Measurements from ENCODE around the gene SMPD3. TPM values are rescaled to one million over a fixed set of nuclear protein-coding genes. Genes with fewer than 3 reads are reported as not detected.
A peak's percentile ranks its signal among the peaks of the same experiment; 100 is the strongest.

SMPD3 gene
- total and polyA plus RNA-seq, 2 donors (not counting 3 experiments of a cell fraction or from before 2014, with no cell fraction given): not detected

- intact Hi-C loops (cut with micrococcal nuclease): no loop called here
- no peak overlapping the region for H3K9ac ChIP-seq (replicated peaks; ENCODE audit: extremely low read depth, insufficient read depth, low read length)
Measured at GRCh38 chr16:68469796-68470460, 21.6 kb upstream of the SMPD3 start.

More at GRCh38 chr16:68469796-68470460, 21.6 kb upstream of the SMPD3 start:
- dilution Hi-C loops (cut with MboI; ENCODE audit: extremely low pct_ligation_motif_present, low sequenced_read_pairs): no loop called here
- Histone ChIP-seq H3K27me3 (ENCODE audit: control insufficient read depth in 2 of 2, insufficient read depth in 2 of 2, low read length in 2 of 2) (peaks cover 2 to 13% of the 10 kb centered on the region in 2 experiments), H3K4me2 (ENCODE audit: insufficient read depth, low read length) (peak overlapping the region; percentile 12), H3K4me1 (ENCODE audit: control insufficient read depth, extremely low read depth, insufficient read depth, low read length) (peaks cover 2% of the 10 kb centered on the region), H3K4me3 (replicated peaks in 1 of 3; ENCODE audit: insufficient read depth in 1 of 3, low read depth in 1 of 3, low read length in 3 of 3) (peak overlapping the region in 1 of 3 experiments; percentile 31), H3K79me2 (ENCODE audit: control insufficient read depth, insufficient read depth, low read length) (no peaks in the 10 kb centered on the region), H2AFZ (ENCODE audit: low read depth, low read length) (peak overlapping the region; percentile 47), H3K36me3 (ENCODE audit: control insufficient read depth in 2 of 2, extremely low read depth in 1 of 2, insufficient read depth in 2 of 2, low read length in 2 of 2) (no peaks in the 10 kb centered on the region), H3K9me1 (replicated peaks; ENCODE audit: control insufficient read depth, extremely low read depth, insufficient read depth, low read length) (no peaks in the 10 kb centered on the region), H4K20me1 (replicated peaks; ENCODE audit: control insufficient read depth, extremely low read depth, insufficient read depth, low read length) (no peaks in the 10 kb centered on the region), H3K9me3 (replicated peaks; ENCODE audit: control insufficient read depth, insufficient read depth, low read length) (no peaks in the 10 kb centered on the region), H3K27ac (ENCODE audit: insufficient read depth, low read depth, low read length) (no peak overlapping the region)
- CTCF ChIA-PET: interaction anchor here (1.1 to 2.1 kb wide), 2 partner anchors 51 to 58 kb away, joined by 4 to 7 read pairs; no protein-coding TSS in a partner anchor
- BruUV-seq (replicated peaks): no TSS peak
- no peak for TF ChIP-seq MAX (IDR thresholded peaks at IDR 0.05; ENCODE audit: insufficient read depth, insufficient read length)
- no peak for TF ChIP-seq POLR2AphosphoS5 (IDR thresholded peaks at IDR 0.05; ENCODE audit: insufficient read depth, low read depth, low read length)
- TF ChIP-seq EZH2 (IDR thresholded peaks at IDR 0.05; ENCODE audit: borderline replicate concordance, low read depth, low read length, severe bottlenecking): no peak
- no peak for TF ChIP-seq MYC (IDR thresholded peaks at IDR 0.05; ENCODE audit: low read depth, low read length)
- TF ChIP-seq FOS (IDR thresholded peaks at IDR 0.05; ENCODE audit: borderline replicate concordance, insufficient read depth, low read length): no peak
- no peak for TF ChIP-seq JUN (IDR thresholded peaks at IDR 0.05; ENCODE audit: borderline replicate concordance, insufficient read depth, insufficient read length, low read depth)
- TF ChIP-seq POLR2A (IDR thresholded peaks at IDR 0.05; ENCODE audit: low read depth, low read length): no peak
- TF ChIP-seq, protein P1, sequence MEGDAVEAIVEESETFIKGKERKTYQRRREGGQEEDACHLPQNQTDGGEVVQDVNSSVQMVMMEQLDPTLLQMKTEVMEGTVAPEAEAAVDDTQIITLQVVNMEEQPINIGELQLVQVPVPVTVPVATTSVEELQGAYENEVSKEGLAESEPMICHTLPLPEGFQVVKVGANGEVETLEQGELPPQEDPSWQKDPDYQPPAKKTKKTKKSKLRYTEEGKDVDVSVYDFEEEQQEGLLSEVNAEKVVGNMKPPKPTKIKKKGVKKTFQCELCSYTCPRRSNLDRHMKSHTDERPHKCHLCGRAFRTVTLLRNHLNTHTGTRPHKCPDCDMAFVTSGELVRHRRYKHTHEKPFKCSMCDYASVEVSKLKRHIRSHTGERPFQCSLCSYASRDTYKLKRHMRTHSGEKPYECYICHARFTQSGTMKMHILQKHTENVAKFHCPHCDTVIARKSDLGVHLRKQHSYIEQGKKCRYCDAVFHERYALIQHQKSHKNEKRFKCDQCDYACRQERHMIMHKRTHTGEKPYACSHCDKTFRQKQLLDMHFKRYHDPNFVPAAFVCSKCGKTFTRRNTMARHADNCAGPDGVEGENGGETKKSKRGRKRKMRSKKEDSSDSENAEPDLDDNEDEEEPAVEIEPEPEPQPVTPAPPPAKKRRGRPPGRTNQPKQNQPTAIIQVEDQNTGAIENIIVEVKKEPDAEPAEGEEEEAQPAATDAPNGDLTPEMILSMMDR (IDR thresholded peaks at IDR 0.05; ENCODE audit: extremely low read depth in 1 of 2, insufficient read depth in 1 of 2, low read depth in 1 of 2, low read length in 2 of 2): no peak
- TF ChIP-seq GATA2 (IDR thresholded peaks at IDR 0.05; ENCODE audit: insufficient read depth, insufficient read length, low read depth, low read length): no peak
- DNase-seq (ENCODE audit: low read depth, low spot score) (peak; percentile 70), FAIRE-seq (peak; percentile 59)
- POLR2A ChIA-PET: interaction anchor here (0.7 kb wide), 1 partner anchor 63 kb away, joined by 6 read pairs; no protein-coding TSS in a partner anchor

Data from endothelial cell of umbilical vein (primary cell).